Measurements from ENCODE around the gene LIN9.

- TF ChIP-seq EP300 (IDR thresholded peaks at IDR 0.05; ENCODE audit: low read depth) (no peak), POLR2AphosphoS5 (IDR thresholded peaks at IDR 0.05) (no peak), CTCF (IDR thresholded peaks at IDR 0.05) (no peak)
Observed at GRCh38 chr1:226250511-226250910, 58.5 kb downstream of the LIN9 start.
